DND-41 (cell line): ENCODE measurements around the gene CYP4F22.

Experiments
- CTCF ChIP-seq: IDR thresholded peaks from 2 replicates; pipeline ENCODE4 v1.5.1; 2012; ENCODE audit warnings: borderline replicate concordance, low read length, moderate library complexity, mild to moderate bottlenecking; ENCODE audit not compliant: poor library complexity, severe bottlenecking; ENCODE audit errors: extremely low read depth
- EZH2 ChIP-seq: IDR thresholded peaks from 3 replicates; pipeline ENCODE4 v1.6.1; 2012; ENCODE audit warnings: borderline replicate concordance, low read depth, mild to moderate bottlenecking, moderate library complexity, low read length, inconsistent platforms; ENCODE audit not compliant: severe bottlenecking

- no peak for TF ChIP-seq CTCF
- TF ChIP-seq EZH2 = no peak
These were observed 17.0 kb downstream of the CYP4F22 start for GRCh38 chr19:15525291-15525690.
